B cell (primary cell): ENCODE results near the gene LIN9.

ENCODE experiments used
- CTCF ChIP-seq: fragments of 200-600 bp; IDR thresholded peaks from one replicate; pipeline ENCODE4 v1.8.0; 2022; ENCODE audit warnings: antibody characterized with exemption, mild to moderate bottlenecking
- EZH2 ChIP-seq: IDR thresholded peaks from 2 replicates; pipeline ENCODE4 v1.6.1; 2012; ENCODE audit warnings: borderline replicate concordance, low read depth, mild to moderate bottlenecking, moderate library complexity, low read length; ENCODE audit not compliant: insufficient read depth, poor library complexity, severe bottlenecking

- no peak for TF ChIP-seq CTCF
- TF ChIP-seq EZH2, result no peak
These were observed 35.7 kb upstream of the LIN9 start for GRCh38 chr1:226344441-226345259.
